ENCODE results near the gene STXBP6.

STXBP6 gene

DNA sequence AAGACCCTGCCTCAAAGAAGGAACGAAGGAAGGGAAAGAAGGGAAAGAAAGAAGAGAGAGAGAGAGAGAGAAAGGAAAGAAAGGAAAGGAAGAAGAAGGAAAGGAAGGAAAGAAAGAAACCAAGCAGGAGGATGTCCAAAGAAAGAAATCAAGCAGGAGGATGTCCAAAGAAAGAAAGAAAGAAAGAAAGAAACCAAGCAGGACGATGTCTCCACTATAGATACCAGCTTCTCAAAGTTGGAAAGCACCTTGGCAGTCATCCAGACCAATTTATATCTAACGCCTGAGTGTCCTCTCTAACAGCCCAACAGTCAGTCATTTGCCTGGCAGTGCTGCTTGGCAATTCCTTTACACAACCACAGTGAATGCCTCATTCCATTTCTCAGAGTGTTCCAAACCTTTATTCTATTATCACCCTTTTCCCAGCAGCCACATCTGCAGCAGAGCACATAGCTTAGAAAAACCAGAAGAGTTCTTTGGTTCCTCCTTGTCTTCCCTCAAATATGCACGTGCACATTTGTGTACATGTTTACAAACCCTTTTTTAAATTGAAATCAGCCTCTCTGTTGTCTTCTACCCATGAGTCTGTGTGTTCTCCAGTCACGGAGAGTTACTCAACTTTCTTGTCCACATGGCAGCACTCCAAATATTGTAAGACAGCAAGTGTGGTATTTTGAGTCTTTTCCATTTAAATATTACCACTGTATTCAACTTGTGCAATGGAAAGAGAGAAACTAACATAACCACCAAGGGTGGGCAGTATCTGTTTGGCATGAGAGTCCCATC is 138.4 kb downstream of the STXBP6 start:
- DNase-seq: no peak

DNA sequence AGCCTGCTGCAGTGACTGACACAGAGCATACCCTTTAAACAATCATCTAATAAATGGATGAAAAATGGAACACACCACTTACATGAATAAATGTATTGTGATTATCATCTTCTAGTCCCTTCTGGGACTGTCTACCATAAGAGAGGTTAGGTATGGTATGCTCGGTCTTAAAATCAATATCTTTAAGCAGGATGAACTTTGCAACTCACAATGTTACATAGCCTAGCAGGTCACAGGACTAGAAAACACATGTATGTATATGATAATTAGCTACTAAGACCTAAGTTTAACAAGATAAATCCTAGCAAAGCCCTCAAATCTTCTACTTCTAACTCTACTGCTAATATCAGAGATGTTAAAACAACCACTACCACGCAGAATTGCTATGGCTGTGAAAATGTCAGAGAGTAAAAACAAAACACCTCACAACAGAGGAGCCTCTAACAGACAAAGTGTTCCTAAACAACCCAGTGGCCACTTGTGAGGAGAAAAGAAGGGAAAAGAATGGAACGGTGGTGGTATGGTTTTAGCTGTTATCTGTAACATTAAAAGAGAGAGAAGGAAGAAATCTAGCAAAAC is 139.4 kb downstream of the STXBP6 start:
- DNase-seq: no peak

DNA sequence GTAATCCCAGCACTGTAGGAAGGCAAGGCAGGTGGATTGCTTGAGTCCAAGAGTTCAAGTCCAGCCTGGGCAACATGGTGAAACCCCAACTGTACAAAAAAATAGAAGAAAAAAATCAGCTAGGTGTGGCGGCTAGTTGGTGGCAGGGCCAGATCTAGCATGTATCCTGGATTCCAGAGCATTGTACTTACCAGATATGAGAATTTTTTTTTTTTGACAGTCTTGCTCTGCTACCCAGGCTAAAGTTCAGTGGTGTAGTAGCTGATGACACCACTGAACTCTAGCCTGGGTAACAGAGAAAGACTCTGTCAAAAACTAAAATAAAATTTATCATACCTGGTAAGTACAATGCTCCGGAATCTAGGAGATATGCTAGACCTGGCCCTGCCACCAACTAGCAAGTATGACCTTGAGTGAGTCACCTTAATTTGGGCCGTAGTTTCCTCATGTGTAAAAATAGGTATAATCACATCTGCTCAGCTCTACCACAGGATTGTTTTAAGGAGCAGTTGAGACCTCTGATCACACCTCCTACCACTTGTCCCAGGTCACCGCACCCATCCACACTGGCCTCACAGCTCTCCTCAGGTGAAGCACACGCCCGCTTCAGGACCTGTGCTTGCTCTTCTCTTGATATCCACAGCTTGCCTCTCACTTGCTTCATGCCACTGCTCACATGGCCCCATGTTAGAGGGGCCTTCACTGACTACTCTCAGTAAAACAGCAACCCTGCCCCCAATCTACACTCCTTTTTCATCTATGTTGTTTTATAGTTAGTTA is 140.2 kb downstream of the STXBP6 start:
- no peak for DNase-seq

DNA sequence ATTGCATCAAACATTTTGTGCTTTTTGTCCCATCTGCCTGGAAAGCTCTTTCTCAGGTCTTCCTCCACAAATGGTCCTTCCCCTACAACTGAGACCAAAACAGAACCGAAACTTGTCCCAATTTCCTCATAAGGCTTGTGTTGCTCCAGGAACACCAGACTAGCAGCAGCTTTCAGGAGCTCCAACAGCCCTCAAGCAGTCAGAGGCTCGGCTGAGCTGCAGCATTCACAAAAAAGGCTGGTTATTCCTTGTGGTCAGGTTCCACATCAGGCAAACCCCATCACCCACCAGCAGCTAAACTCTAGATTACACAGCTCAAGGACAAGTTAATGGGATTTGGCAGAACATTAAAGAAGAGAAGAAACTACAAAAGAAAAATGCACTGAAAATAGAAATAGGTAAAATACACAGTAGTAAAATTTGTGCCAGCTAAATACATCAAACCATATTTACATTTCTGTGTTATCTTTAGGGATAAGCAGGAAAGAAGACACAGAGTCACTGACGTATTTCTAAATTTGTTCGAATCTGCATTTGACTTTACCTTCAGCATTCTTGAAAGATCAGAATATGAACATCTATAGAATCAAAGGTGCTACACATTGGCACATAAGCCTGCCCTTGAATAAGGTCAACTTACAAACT is 141.2 kb downstream of the STXBP6 start:
- no peak for DNase-seq

DNA sequence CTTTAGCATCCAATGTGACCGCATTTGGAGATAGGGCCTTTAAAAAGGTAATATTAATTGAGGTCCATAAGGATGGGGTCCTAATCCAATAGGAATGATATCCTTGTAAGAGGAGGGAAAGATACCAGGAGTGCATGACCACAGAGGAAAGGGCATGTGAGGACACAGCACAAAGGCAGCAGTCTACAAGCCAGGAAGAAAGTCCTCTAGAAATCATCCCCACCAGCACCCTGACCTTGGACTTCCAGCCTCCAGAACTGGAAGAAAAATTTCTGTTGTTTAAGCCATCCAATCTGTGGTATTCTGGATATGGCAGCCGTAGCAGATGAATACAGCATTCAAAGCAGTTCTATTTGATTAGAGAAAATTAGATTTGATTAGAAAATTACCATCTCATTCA is 145.4 kb downstream of the STXBP6 start:
- no peak for DNase-seq

DNA sequence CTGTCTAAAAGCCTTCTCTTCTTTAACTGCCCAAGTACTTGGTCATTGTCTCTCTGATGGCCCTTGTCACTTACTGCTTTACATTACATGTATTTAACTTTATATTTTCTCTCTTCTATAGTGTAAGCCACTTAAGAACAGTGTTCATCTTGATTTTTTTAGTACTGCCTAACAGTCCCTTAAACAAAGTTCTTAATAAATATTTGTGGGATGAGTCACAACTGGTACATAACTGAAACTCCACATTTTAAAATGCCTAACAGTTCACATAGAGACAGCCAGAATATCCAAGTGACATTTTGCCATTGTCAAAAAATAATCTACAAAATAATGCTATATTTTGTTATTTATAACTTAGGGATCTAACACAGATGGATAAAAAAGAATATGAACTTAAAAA is 146.6 kb downstream of the STXBP6 start:
- no peak for DNase-seq

DNA sequence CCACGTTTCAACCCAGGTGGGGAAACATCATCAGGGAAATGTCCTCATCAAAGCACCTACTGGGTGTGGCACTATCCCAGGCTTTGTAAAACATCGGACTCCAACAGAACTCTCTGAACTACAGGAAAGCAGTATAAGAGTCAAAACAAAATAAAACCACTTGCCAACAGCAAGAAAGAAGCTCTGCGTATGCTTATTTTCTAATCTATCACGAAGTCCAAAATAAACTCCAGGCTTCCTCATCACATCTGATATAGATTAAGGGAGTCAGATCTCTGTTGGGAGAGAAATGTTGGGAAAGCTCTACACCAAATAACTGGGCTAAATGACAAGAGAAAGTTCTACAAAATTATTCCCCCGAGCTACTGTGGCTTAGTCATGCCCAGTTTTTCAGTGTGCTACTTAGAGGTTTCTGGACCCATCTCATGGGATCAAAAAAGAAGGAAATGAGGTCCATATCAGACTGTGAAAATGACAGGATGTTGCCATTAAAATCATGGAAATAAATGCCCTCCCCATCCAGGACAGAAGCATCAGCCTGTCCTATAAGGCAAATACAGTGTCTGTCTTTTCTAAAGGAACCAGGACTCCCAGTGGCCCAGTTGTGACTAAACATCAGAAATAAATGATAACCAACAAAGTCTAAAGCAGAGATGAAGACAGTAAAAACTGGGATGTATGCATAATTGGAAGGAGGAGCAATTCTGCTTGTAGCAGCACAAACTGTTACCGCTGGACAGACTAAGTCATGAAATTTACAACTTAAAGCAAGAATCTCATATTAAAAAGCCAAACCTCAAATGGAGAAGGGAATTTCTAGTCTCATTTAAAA is 149.5 kb downstream of the STXBP6 start:
- DNase-seq: no peak

DNA sequence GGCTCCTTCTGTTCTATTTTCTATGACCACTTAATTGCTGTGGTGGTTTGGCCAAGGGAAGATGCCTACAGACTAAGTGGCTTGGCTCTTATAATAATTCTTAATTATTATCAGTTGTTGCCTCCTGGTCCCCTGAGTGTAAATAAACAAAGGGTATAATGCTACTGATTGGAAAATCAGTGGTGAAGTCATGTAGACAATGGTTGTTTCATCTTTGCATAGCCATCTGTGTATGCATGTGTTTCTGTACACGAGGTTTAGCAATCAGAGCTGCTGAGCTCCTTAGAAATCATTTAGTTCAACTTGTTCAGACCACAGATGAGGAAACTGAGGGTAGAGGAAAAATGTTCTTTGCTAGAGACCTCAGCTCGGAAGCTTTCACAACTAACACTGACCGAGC is 152.2 kb downstream of the STXBP6 start:
- DNase-seq: no peak

DNA sequence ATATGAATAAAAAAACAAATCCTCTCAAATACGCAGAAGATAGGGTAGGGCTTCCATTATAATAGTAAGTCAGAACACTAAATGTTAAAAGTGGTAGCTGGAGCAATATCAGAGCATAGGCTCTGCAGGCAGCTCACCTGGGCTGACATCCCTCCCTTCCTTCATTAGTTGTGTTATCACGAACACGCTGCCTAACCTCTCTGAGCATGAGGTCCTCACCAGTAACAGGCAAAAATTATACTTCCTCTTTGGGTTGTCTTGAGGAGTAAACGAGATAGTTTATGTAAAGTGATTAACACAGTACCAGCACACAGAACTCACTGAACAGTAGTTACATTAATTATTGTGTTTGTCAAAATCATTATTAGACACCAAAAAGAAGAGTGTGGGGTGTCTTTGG is 154.3 kb downstream of the STXBP6 start:
- no peak for DNase-seq

DNA sequence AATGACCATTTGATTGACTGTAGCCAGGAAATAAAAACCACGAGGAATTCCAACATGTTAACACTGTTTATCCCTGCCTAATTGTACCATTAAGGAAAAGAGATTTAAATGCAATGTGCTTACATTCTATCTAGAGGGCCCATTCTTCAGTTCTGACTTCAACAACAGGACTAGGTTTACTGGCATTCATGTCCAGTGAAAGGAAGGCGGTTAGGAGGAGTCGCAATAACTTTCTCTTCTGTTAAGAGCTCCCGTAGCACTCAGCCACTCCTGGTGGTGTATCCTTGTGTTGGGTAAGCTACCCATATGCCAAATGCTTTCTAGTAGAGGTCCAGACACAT is 154.7 kb downstream of the STXBP6 start:
- DNase-seq: no peak

DNA sequence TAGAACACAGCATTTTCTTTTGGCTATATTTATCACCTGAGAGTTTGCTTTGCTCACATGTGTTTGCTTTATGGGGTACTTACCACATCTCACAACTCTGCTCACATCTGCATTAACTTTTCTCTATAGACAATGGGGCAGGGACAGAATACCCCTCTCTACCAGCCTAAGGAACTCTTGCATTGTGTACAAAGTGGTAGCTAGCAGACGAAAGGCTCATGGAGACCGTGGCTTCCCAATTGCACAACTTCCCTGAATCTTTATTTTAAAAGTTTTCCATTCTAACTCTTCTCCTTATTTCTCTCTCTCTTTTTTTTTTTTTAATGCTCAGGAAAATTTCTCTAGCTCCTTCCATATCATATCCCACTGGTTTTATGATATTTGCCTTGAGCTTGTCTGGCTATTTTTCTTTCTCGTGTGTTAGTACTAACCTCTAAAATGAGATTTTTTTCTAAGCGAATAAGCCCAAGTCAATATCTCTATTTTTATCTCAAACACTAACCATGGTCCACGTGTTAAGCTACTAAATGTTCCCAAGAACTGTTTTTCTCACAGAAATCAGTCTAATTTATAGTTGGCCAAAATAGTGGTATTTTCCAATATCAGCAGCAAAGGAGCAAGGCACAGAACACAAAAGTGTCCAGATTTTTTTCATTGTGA is 155.2 kb downstream of the STXBP6 start:
- no peak for DNase-seq

DNA sequence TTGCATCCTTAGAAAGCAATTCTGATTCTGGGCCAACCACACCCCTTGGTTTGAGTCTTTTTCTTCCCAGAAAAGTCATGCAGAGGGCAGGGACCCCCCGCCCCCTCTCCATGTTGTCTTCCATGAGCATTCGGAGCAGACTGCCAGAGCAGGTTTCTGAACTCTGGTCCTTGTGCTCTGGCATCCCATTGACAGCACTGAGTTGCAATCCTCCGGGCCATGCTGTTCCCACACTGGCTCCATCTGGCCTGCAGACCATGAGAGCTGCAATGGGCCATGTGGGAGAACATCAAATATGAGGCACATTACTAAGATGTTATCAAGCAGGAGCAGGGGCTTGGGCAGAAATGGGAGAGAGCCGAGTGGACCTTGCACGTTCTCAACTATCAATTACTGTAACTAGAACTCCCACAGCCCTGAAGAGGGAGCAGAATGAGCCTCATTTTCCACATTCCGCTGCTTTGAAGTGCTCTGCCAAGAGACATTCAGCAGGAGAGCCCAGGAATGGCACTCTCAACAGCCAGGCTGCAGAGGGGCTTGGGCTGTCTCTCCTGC is 157.4 kb downstream of the STXBP6 start:
- no peak for DNase-seq

DNA sequence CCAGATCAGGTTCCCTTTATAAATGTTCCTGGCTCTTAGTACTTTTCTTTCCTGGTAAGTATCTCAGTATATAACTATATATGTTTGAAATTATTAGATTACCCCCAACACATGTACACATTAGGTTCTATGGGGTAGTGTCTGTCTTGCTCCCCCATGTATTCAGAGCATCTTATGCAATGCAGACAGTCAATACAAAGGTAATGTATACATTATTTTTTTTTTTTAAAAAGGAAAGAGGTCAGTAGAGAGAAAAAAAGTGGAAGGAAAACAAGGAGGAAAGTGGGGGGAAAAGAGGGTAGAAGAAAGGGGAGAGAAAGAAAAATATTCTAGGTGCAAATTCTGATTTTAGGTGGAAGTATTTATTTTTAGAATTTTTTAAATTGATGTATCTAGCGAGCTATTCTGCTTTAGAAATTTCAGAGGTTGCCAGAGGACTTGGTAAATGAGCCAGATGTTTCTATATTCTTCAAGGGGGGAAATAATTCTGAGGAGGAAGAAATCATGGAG is 157.9 kb downstream of the STXBP6 start:
- no peak for DNase-seq

DNA sequence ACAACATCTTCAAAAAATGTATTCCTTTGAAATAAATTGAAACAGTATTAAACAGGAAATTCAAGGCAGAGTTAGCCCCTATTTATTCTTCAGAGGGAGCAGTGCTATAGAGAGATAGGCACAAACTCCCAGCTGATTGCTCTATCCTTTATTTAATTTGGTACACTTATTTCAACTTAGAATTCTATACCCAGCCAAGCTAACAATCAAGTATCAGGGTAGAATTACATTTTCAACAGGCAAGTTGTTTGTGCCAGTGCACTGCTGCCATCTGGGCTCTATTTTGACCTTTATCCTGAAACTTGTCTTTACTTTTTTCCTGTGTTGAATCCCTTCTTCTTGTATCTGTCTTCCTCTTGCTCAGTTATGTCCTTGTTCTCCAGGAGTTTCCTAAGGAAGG is 159.2 kb downstream of the STXBP6 start:
- no peak for DNase-seq

DNA sequence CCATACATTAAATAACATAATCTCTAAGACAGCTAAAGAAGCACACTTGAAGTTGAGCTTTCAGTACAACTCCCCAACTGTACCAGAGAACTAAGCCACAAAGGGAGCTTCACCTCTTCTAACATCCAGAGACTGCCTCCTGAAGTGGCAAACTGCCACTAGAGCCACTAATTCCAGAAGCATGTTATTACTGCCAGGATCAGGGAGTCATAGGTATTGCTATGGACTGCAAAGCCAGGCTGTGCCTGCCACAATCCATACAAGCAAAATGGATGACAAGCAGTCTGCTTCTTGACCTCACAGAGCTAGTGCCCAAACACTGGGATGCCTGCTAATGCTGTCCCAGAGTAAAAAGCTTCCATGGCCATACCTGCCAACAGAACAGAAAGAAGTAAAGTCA is 160.1 kb downstream of the STXBP6 start:
- DNase-seq: no peak

DNA sequence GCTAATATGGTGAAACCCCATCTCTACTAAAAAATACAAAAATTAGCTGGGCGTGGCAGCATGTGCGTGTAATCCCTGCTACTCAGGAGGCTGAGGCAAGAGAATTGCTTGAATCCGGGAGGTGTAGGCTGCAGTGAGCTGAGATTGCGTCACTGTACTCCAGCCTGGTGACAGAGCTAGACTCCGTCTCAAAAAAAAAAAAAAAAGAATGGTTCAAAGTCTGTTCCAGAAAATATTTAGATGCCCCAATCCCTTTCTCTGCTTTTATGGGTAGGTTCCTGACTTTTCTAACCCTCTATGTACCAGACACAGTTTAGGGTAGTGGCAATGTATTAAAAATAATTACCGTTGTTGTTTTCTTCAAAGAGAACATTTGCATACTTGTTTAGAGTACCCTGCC is 161.4 kb downstream of the STXBP6 start:
- no peak for DNase-seq

DNA sequence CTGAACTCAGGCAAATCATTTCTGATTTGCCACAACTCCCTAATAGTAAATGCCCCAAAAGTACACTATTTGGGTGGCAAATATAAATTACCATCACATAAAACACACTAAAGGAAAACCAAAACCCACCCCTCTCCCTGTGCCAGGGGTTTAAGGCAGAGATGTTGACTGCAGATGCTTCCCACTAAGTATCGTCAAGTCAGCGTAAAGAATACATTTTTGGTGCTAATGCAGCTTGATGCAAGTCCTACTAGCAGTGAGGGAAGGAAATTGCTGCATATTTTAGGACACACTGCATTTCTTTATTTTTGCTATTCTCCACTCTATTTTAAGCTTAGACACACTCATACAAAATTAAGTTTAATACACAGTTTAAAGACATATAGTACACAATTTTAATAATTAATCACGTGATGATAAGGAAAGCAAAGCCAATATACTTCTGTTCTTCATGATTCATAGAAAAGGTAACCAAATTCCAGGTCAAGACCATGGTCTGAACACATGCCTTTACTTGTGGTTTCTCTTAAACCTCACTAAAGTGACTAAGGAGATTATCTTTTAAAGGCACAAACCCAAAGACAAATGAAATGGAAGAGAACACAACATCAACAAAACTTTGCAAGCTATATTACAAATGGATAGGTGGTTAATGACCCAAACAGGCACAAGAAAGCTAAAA is 162.2 kb downstream of the STXBP6 start:
- no peak for DNase-seq

DNA sequence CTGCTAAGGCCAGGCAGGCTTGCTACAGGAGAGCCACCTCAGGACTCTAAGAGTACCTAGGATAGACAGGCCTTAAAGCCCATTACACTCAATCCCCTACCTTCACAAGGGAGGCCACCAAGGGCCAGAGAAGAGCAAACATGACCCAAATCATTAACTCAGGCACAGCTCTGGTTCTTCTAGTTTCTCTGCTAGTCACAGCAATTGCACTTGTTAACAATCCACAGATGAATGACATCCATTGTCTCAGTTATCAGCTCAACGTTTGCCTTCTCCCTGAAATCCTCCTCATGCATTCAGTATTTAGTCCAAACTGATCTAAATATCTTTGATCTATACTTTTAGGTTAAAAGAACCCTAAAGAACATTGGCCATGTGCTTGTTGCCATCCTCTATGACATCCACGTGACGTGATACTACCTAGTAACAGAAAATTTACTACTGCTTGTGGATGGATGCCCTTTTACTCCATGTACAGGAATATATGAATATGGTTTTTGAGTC is 164.5 kb downstream of the STXBP6 start:
- no peak for DNase-seq

DNA sequence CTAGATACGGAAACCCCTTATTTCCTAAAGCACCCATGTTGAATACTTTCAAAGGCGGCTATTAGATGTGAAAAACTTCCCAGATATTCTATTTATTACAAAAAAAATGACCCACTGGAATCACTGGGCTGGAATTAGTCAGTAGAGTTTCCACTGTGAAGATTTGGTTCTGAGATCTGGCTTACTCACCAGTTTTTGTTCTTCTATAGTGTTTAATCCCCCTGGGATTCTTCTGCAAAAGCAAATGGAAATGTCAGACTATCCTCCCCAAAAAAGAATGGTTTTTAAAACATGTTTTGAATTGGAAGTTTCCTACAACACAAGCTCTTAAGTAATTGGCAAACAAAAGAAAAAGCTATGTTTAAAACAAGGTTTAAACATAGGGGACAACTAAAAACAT is 166.4 kb downstream of the STXBP6 start:
- DNase-seq: no peak

DNA sequence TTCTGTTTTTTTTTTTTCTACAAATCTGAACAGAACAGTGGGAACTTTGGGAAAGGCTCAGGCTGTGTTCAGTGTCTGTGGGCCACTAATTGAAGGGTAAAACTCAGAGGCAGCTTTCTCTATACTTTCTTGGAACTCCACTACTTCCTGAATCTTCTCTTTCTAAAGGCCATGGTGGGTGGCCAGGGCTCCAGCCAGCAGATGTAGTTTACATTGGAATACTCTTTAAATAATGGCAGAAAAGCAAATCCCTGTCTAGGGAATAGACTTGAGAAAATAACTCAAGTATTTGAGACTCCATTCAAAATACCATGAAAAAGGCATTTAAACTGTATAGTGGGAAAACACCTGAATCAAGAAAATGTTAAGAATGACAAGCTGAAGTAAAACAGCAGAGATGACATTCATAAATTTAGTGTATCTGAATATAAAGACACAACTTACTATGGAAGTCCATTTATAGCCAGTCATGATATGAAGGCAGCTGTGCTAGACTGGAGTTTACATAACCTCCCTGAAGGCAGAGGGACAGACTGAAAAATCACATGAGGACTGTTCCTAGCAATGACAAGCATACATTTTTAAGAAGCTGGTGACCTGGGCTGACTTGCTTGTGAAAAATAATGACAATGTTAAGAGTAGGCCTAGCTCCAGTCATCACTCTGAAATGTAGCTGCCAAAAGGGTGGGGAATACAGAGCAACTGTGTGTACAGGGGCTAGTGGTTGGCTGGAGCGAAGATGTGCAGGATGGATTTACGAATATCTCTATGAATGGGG is 168.6 kb downstream of the STXBP6 start:
- DNase-seq: no peak

Data from NCI-H510A treated with DMSO at 0.1 percent for 48 hours (cell line).